ENCODE results near the gene SRSF12.

DNA sequence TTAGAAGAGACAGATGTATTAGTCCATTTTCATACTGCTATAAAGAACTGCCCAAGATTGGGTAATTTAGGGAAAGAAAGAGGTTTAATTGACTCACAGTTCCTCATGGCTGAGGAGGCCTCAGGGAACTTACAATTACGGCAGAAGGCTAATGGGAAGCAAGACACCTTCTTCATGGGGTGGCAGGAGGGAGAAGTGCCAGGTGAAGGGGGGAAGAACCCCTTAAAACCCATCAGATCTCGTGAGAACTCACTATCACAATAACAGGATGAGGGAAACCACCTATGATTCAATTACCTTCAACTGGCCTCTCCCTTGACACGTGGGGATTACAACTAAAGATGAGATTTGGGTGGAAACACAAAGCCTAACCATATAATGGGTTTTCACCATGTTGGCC, 66.2 kb downstream of the SRSF12 start:
- TF ChIP-seq POLR2AphosphoS5 (IDR thresholded peaks at IDR 0.05; ENCODE audit: low read depth, low read length): no peak
- no peak for TF ChIP-seq TAF1 (IDR thresholded peaks at IDR 0.05; ENCODE audit: borderline replicate concordance, low read depth, low read length)
- no peak for TF ChIP-seq POLR2A (IDR thresholded peaks at IDR 0.05; ENCODE audit: low read depth, low read length)

Measured in GM12892 (cell line).